ENCODE results near the gene PSME2.

GRCh38 chr14:24179961-24180796, 33.8 kb upstream of the PSME2 start:
- TF ChIP-seq ZBTB1 (tag by site-specific recombination; IDR thresholded peaks at IDR 0.05) (no peak), HIC1 (tag by site-specific recombination; IDR thresholded peaks at IDR 0.05) (no peak), CTCF (tag by site-specific recombination; IDR thresholded peaks at IDR 0.05) (no peak), ZNF610 (tag by site-specific recombination; IDR thresholded peaks at IDR 0.05; ENCODE audit: borderline replicate concordance) (no peak), ATF2 (tag by site-specific recombination; IDR thresholded peaks at IDR 0.05; ENCODE audit: low read depth) (peak; percentile 98), ZNF571 (tag by site-specific recombination; IDR thresholded peaks at IDR 0.05) (no peak), ZNF114 (tag by site-specific recombination; IDR thresholded peaks at IDR 0.05) (no peak), SP2 (tag by site-specific recombination; IDR thresholded peaks at IDR 0.05) (no peak), ZNF362 (tag by site-specific recombination; IDR thresholded peaks at IDR 0.05) (no peak), ZBTB21 (tag by site-specific recombination; IDR thresholded peaks at IDR 0.05) (peak; percentile 97)
